Hepatocyte (in vitro differentiated cells): ENCODE measurements around the gene GALNT17.

Experiments
- CTCF ChIP-seq: fragments of 200-600 bp; sonication (generic); IDR thresholded peaks from 2 replicates; pipeline ENCODE4 v1.5.1; 2016; ENCODE audit warnings: antibody characterized with exemption, mild to moderate bottlenecking; ENCODE audit not compliant: poor library complexity
- EZH2 ChIP-seq: fragments of 200-600 bp; sonication (generic); IDR thresholded peaks from 2 replicates; pipeline ENCODE4 v1.6.1; 2016; ENCODE audit warnings: antibody characterized with exemption, mild to moderate bottlenecking, borderline replicate concordance
- EZH2phosphoT487 ChIP-seq: fragments of 200-600 bp; sonication (generic); IDR thresholded peaks from one replicate; pipeline ENCODE4 v1.6.1; 2018; ENCODE audit warnings: antibody characterized with exemption, mild to moderate bottlenecking, low read depth, moderate library complexity; ENCODE audit not compliant: unreplicated experiment, severe bottlenecking

DNA sequence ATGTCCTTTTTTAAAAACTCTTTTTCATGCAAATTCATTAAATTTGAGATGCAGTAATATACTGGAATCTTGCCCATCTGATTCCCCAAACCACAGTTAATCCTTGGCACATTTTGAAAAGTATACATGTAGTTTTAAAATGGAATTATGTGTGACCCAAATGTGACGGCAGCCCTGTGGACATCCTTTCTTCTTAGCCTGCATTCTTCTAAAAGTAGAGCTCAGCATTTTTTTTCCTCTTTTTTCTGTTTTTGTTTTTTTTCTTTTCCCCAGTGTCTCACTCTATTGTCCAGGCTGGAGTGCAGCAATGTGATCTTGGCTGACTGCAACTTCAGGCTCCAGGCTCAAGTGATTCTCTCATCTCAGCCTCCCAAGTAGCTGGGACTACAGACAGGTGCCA, 338.9 kb downstream of the GALNT17 start:
- TF ChIP-seq CTCF = no peak
- no peak for TF ChIP-seq EZH2
- TF ChIP-seq EZH2phosphoT487 = no peak
